Sigmoid colon (tissue), 7 donors: ENCODE results near the gene USP16. TPM values are rescaled to one million over a fixed set of nuclear protein-coding genes. Genes with fewer than 3 reads are reported as not detected.

Source experiments
- DNase-seq: peaks from one replicate; pipeline ENCODE4 v3.0.0-alpha.2; 2019
- H3K27ac ChIP-seq, 4 donors: fragments of 200-600 bp; sonication (generic); one replicate each; pipeline ENCODE4 v1.5.1; 2016 to 2019; ENCODE audit warnings: mild to moderate bottlenecking in 1 of 4
- H3K27me3 ChIP-seq, 3 donors: fragments of 200-600 bp; sonication (generic); one replicate each; pipeline ENCODE4 v1.5.1; 2019; ENCODE audit warnings: mild to moderate bottlenecking in 1 of 3
- H3K36me3 ChIP-seq, 4 donors: fragments of 200-600 bp; sonication (generic); one replicate each; pipeline ENCODE4 v1.5.1; 2016 to 2019
- H3K4me1 ChIP-seq, 4 donors: fragments of 200-600 bp; sonication (generic); one replicate each; pipeline ENCODE4 v1.5.1; 2017 to 2019
- H3K4me3 ChIP-seq, 4 donors: fragments of 200-600 bp; sonication (generic); one replicate each; pipeline ENCODE4 v1.5.1; 2017 to 2019; ENCODE audit warnings: mild to moderate bottlenecking in 2 of 4, moderate library complexity in 1 of 4
- H3K9me3 ChIP-seq, 4 donors: fragments of 200-600 bp in 3 of 4; sonication (generic) in 3 of 4; one replicate each; pipeline versions ENCODE4 v1.5.1 to v1.6.1; 2013 to 2019
- EP300 ChIP-seq, 4 donors: sonication (generic); formaldehyde crosslinking; IDR thresholded peaks; one replicate each; pipeline ENCODE4 v1.6.1; 2017; ENCODE audit warnings: antibody characterized with exemption in 4 of 4
- POLR2A ChIP-seq, 2 donors: fragments of 450-650 bp; IDR thresholded peaks; one replicate each; pipeline ENCODE4 v1.6.1; 2016; ENCODE audit warnings: antibody characterized with exemption in 2 of 2, mild to moderate bottlenecking in 2 of 2, moderate library complexity in 2 of 2
- POLR2AphosphoS5 ChIP-seq, 4 donors: sonication (generic); formaldehyde crosslinking; IDR thresholded peaks; one replicate each; pipeline ENCODE4 v1.6.1; 2017; ENCODE audit warnings: antibody characterized with exemption in 4 of 4
- WGBS, 2 donors: extraction: QIAGEN DNeasy Blood & Tissue Kit; methylation state at CpG; one replicate each; pipeline ENCODE4 v1.1.7; 2013; 5-methylcytosine and 5-hydroxymethylcytosine counted together
- intact Hi-C: fragments of 100-400 bp; cut with DNase I; formaldehyde crosslinking; loops from one replicate; pipeline ENCODE4 v1.15.1; 2023
- polyA plus RNA-seq, 3 donors: library from polyadenylated mRNA; stranded (reverse); fragments of 200-250 nt; gene quantifications; one replicate each; pipeline ENCODE4 v1.2.3, GENCODE V29; 2013
- total RNA-seq, 4 donors: library from RNA; depleted of rRNA; stranded (reverse); fragments of >200 nt; gene quantifications; one replicate each; pipeline ENCODE4 v1.1.0, GENCODE V29; 2016
- TF ChIP-seq, protein P1 (sequence below), 4 experiments: fragments of 450-650 bp in 3 of 4; fragments of 200-600 bp in 1 of 4; IDR thresholded peaks; one replicate each; pipeline ENCODE4 v1.5.1; 2016 to 2019; ENCODE audit warnings: antibody characterized with exemption in 4 of 4, mild to moderate bottlenecking in 3 of 4, moderate library complexity in 2 of 4
- donor health status: healthy with polysubstance abuse.
- donor health status: Bipolar disorder and iron deficiency.
- donor health status: healthy.

Gene USP16
- total and polyA plus RNA-seq, 7 donors = 25.3 to 53.5 (median 37.8) TPM

DNA sequence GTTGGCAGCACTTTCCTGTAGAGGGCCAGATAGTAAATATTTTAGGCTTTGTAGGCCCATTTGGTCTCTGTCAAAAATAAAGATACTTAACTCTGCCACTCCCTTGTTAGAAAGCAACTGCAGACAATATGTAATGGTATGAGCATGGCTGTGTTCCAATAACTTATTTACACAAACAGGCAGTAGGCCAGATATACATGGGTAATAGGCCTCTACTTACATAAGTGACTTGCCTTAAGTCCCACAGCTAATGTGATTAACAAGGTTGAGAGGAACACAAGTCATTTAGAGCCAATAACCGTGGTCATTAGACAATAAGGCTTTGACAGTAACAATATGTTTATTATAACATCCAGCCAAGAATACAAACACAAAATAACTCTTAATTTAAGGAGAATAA lies 31.5 kb downstream of the USP16 start:
- 18 to 61% methylated on average over 1 of the region's 1 CpG for WGBS, 2 donors
- H3K36me3 ChIP-seq = peaks cover 18 to 100% (median 48%) of the 10 kb centered on the region in 4 donors
- intact Hi-C loops = no loop called here

GRCh38 chr21:29056538-29057050 lies 32.1 kb downstream of the USP16 start:
- TF ChIP-seq POLR2AphosphoS5 (IDR thresholded peaks at IDR 0.05) (no peak), POLR2A (IDR thresholded peaks at IDR 0.05) (no peak), EP300 (IDR thresholded peaks at IDR 0.05) (no peak)
- TF ChIP-seq, protein P1, sequence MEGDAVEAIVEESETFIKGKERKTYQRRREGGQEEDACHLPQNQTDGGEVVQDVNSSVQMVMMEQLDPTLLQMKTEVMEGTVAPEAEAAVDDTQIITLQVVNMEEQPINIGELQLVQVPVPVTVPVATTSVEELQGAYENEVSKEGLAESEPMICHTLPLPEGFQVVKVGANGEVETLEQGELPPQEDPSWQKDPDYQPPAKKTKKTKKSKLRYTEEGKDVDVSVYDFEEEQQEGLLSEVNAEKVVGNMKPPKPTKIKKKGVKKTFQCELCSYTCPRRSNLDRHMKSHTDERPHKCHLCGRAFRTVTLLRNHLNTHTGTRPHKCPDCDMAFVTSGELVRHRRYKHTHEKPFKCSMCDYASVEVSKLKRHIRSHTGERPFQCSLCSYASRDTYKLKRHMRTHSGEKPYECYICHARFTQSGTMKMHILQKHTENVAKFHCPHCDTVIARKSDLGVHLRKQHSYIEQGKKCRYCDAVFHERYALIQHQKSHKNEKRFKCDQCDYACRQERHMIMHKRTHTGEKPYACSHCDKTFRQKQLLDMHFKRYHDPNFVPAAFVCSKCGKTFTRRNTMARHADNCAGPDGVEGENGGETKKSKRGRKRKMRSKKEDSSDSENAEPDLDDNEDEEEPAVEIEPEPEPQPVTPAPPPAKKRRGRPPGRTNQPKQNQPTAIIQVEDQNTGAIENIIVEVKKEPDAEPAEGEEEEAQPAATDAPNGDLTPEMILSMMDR (IDR thresholded peaks at IDR 0.05) = no peak
- Histone ChIP-seq H3K36me3 (peaks cover 24 to 100% (median 47%) of the 10 kb centered on the region in 4 donors), H3K4me1 (peaks cover 0 to 4% (median 2%) of the 10 kb centered on the region in 4 donors), H3K9me3 (no peaks in the 10 kb centered on the region), H3K4me3 (no peak overlapping the region), H3K27me3 (no peaks in the 10 kb centered on the region), H3K27ac (no peak overlapping the region)
- DNase-seq = no peak
- WGBS, 2 donors = 17 to 58% methylated on average over 3 of the region's 3 CpGs
- intact Hi-C loops = no loop called here

More for the DNA sequence above, 31.5 kb downstream of the USP16 start:
- Histone ChIP-seq H3K4me3 (no peak overlapping the region), H3K4me1 (peaks cover 0 to 4% (median 2%) of the 10 kb centered on the region in 4 donors), H3K27ac (no peak overlapping the region), H3K9me3 (no peaks in the 10 kb centered on the region), H3K27me3 (no peaks in the 10 kb centered on the region)
- no peak for DNase-seq
- TF ChIP-seq POLR2A (IDR thresholded peaks at IDR 0.05) (no peak), POLR2AphosphoS5 (IDR thresholded peaks at IDR 0.05) (no peak), EP300 (IDR thresholded peaks at IDR 0.05) (no peak)
- TF ChIP-seq, protein P1 (IDR thresholded peaks at IDR 0.05) = no peak

- intact Hi-C loops = no loop called here
- 79 to 84% methylated on average over 3 of the region's 3 CpGs for WGBS, 2 donors
- no peak for DNase-seq
- Histone ChIP-seq H3K36me3 (peaks cover 49 to 100% (median 62%) of the 10 kb centered on the region in 4 donors), H3K9me3 (no peaks in the 10 kb centered on the region), H3K27me3 (no peaks in the 10 kb centered on the region), H3K4me1 (peaks cover 0 to under 1% (median 0%) of the 10 kb centered on the region in 4 donors), H3K27ac (no peak overlapping the region), H3K4me3 (no peak overlapping the region)
- TF ChIP-seq EP300 (IDR thresholded peaks at IDR 0.05) = no peak
- TF ChIP-seq POLR2AphosphoS5 (IDR thresholded peaks at IDR 0.05) = no peak
- TF ChIP-seq, protein P1 (IDR thresholded peaks at IDR 0.05) = no peak
- TF ChIP-seq POLR2A (IDR thresholded peaks at IDR 0.05) = no peak
Measured at GRCh38 chr21:29064850-29065481, 40.5 kb downstream of the USP16 start.

DNA sequence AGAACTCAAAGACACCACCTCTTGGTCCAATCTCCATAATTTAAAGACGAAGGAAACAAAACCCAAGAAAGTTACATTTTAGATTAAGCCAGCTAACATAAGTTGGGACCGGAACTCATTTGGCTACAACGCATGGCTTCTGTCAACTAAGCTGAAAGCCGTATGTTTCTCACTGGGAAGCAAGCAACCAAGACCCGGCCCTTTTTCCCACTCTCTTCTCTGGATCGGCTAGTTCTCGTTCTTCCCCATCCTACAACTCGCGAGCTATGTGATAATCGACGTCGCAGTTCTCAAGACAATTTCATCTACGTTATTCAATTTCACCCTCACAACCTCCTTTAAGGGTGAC lies 48.4 kb downstream of the USP16 start:
- H3K4me1 ChIP-seq = peaks cover 0 to 34% (median 27%) of the 10 kb centered on the region in 4 donors
- H3K27ac ChIP-seq = peak overlapping the region; percentile 92 to 95 (median 93)
- TF ChIP-seq EP300 (IDR thresholded peaks at IDR 0.05) (no peak), POLR2A (IDR thresholded peaks at IDR 0.05) (no peak), POLR2AphosphoS5 (IDR thresholded peaks at IDR 0.05) (no peak)
- TF ChIP-seq, protein P1 (IDR thresholded peaks at IDR 0.05) = no peak

More for the DNA sequence above, 48.4 kb downstream of the USP16 start:
- WGBS, 2 donors = 0% methylated on average over 13 of the region's 13 CpGs
- Histone ChIP-seq H3K27me3 (no peaks in the 10 kb centered on the region), H3K36me3 (peaks cover 0 to 24% (median under 1%) of the 10 kb centered on the region in 4 donors), H3K4me3 (peak overlapping the region; percentile 90 to 99 (median 92)), H3K9me3 (no peaks in the 10 kb centered on the region)
- intact Hi-C loops = loop anchor here (5.0 kb wide), 3 partner anchors 46 to 229 kb away; partner anchors contain the start of gene LTN1
- DNase-seq = no peak
